Measurements from ENCODE around the gene C4orf36.
"Not testable (repeated sequence)": the region's sequence is repeated elsewhere in the genome, so short reads cannot be mapped to it uniquely, and the experiment has no call there.

C4orf36 gene

DNA sequence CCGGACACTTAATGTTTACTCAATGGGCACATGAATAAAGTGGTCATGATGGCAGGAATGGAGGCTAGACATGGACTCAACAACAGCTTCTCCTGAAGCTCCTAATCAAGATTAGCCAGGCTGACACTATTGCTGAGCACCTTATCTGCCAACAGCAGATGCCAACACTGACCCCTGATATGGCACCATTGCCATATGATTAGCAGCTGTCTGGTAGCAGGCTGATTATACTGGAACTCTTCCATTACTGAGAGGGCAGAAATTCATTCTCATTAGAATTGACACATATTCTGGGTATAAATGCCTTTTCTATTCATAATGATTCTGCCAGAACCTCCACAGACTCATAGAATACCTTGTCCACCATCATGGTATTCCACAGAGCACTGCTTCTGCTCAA lies 24.2 kb upstream of the C4orf36 start:
- FAIRE-seq, result no peak

DNA sequence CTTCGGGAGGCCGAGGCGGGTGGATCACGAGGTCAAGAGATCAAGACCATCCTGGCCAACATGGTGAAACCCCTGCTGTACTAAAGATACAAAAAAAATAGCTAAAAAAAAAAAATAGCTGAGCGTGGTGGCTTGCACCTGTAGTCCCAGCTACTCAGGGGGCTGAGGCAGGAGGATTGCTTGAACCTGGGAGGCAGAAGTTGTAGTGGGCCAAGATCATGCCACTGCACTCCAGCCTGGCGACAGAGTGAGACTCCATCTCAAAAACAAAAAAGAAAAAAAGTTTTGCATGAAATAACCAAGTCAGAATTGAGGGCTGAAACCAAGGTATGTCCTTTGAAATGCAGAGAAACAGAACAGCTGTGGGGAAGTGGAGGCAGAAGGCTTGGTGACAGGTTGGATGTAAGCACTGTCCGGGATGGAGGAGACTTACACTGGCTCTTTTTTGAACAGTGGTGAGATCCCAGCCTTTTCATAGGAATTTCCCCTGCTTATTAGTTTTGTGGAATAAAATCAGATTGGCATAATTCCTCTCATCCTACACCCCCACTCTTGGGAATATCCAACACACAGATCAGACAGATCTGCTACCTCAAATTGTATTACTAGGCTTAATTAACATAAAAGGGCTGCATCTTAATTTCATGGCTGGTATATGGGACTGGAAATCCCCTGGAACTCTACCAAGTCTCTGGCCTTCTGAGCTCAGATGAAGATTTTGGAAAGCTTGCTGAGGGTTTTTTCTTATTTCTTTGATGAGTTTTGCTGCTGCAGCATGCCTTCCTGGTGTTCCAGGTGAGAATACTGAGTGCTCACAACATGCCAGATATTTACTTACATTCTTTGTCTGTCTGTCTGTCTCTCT lies 18.8 kb upstream of the C4orf36 start:
- no peak for FAIRE-seq

DNA sequence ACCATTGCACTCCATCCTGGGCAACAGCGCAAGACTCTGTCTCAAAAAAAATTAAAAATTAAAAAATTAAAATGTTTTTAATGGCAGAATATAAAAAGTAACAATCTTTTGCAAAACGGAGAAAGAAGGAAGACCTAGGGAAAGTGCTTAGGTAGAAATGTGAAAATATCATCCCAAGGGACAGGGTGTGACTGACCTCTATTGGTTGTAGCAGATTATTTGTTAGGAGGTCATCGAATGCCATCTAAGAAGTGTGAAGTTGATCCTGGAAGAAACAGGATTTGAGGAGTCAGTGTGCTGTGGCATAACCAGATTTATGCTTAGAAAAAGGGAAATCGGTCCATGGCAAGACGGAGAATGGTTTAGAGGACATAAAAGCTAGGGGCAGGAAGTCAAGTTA lies 18.1 kb upstream of the C4orf36 start:
- no peak for FAIRE-seq

DNA sequence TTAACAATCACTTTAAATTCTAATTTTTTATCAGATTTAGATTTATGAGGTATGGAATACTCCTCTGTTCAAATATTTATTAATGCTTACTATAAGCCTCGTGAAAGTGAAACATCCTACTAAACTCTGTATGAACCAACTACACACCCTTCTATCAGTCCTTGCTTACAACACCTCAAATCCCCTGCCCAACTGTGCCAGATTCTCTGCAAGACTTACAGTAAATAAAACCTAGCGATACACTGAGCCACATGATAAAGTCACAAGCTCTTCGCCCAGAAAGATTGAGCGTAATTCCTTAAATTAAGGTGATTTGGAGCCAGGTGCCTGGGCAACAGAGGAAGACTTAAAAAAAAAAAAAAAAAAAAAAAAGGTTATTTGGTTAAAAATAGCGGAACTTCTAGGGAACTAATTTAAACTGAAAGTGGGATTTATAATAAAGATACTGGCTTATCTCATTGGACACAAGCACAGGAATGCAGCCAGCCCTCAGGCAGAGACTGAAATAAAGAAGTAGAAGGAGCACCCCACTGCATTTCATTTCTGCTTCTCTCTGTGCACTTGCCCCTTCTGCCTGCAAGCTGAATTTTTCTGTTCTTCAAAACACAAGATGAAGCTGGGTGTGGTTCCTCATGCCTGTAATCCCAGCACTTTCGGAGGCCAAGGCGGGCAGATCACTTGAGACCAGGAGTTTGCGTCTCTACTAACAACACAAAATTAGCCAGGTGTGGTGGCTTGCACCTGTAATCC lies 17.5 kb upstream of the C4orf36 start:
- no peak for FAIRE-seq

DNA sequence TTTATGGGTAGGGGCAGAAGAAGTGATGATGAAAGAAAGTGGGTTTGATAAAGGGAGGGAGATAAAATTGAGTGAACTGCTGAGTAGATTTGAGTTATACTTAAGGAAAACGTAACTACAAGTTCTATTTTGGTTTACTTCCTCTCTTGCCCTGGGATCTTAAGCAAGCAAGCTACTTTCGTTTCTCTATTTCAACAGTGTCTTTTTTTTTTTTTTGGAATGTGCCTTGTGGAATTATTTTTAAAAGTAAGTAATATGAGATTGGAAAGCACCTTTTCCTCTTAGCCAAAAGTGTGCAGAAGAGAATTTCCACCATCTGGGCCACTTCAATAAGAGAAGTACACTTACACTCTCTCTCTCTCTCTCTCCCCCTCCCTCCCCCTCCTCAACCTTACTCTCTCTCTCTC lies 16.0 kb upstream of the C4orf36 start:
- no peak for FAIRE-seq

DNA sequence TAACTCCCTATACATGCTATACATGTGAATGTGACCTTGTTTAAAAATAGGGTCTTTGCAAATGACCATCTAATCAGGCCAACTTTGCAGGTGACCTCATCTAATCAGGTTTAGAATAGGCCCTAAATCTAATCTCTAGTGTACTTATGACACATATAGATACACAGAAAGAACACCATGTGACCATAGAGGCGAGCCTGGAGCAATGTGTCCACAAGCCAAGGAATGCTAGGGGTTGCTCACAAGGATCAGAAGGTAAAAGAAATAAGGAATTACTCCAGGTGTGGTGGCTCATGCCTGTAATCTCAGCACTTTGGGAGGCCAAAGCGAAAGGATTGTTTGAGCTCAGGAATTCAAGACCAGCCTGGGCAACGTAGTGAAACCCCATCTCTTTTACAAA lies 9.6 kb upstream of the C4orf36 start:
- no peak for FAIRE-seq

DNA sequence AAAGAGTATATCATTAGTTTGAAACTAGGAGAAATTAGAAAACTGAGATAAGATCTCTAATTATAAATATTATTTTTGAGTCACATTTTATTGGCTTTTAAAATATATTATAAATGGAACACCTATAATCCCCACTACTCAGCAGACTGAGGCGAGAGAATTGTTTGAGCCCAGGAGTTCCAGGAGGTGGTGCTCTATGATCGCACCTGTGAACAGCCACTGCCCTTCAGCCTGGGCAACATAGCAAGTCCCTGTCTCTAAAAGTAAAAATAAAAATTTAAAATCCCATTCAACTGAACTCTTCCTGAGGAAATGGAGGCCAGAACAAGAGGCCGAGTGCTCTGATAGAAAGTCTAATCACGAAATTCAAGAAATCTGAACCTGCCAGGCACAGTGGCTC lies 6.3 kb upstream of the C4orf36 start:
- no peak for FAIRE-seq

DNA sequence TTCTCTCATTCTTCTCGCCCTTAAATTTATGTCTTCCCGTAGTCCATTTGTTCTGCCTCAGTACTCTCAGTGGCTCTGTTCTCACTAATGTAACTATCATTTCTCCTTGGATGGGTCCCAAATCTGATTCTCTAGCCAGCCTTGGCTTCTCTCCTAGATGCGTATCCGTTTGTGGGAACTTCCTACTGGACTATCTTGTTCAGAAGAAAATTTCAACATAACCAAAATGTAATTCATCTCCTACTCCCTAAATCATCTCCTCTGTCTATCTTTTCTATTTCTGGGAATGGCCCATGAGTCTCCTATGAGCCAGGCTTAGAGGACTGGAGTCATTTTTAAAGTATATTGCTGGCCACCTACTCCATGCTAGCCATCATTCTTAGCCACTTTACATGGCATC lies 4.4 kb upstream of the C4orf36 start:
- FAIRE-seq, result no peak

DNA sequence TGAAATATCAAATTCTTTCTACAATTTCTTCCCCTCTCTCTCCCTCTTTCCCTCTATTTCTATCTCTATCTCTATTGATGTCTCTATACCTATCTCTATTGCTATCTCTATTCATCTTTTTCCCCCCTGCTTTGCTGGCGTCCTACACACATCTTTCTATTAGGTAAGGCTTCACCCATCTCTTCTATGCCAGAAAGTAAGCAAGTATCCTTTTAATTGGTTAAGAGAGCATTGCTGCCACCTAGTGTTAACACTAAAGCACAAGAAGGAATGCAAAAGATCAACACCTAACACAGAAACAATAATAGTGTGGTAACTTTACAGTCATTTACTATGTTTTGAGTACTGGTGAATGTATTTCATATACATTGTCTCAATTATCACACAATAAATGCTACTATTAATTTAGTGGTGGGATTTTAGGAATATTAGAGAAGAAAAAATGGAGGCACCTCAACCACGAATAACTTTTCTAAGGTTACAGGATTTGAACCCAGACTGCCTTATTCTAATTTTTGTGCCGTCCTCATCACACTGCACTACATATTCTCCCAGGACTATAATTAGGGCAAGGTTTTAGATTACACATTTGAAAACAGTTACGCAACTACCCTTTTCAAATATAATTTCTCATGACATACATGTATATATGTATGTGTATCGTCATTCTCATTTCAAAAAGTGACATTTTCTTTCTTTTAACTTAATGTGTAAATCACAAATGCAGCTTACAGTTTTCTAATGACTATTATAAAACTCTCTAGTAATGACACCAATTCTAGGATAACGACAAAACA lies 3.7 kb upstream of the C4orf36 start:
- FAIRE-seq, result peak; percentile 5

DNA sequence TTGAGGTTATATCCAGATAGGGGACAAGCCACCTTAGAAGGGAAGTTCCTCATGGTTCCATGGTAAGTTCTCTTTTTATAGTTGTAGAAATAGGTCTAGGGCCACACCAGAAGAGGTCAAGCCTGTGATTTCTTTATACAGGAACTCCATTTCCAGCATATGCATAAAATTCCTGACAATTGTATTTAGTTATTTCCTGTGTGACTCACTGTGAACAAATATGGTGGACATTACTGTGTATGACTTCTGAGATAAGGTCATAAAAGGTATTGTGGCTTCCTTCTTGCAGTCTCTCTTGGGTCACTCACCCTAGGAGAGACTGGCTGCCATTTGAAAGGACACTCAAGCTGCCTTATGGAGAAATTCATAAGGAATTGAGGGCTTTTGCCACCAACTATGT lies 2.2 kb upstream of the C4orf36 start:
- FAIRE-seq, result no peak

DNA sequence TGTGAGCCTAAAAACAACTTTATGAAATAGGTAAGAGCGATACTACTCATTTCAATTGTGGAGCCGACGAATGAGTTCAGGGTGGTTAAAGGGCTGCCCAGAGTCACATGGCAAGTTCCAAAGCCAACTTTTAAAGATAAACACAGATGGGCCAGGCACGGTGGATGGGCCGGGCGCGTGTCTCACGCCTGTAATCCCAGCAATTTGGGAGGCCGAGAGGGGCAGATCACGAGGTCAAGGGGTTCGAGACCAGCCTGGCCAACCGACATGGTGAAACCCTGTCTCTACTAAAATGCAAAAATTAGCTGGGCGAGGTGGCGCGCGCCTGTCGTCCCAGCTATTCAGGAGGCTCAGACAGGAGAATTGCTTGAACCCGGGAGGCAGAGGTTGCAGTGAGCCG lies 914 bp upstream of the C4orf36 start:
- no peak for FAIRE-seq

DNA sequence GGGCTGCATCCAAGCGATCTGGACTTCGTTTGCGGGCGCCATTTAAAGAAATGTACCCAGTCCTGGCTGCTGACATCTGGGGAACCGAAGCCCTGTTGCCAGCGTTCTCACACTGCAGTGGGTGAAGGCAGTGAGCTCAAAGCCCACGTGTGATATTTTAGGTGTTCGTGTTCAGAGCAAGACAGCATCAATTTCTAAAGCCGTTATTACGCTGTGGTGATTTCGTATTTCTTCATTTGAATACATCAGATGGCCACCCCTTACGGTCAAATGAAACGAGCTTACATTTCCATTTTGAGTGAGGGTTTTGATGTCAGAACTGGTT lies 376 bp upstream of the C4orf36 start:
- no peak for FAIRE-seq

DNA sequence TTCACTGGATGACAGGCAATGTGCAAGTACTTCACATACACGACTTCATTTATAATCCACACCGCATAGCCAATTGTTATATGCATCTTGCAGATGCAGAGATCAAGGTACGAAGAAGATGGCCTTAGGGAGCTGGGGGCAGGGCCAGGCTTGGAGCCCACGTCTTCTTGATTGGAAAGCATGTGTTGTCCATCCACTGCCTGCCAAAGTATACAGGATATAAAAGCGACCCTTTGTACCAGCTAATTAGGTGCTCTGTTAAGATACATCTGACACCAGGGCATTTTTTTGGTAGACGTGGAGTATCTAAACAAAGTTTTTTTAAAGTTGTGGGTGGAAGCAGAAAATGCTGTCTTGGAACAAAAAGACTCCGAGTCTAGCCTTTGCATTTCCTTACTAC lies 1.4 kb downstream of the C4orf36 start:
- FAIRE-seq, result no peak

DNA sequence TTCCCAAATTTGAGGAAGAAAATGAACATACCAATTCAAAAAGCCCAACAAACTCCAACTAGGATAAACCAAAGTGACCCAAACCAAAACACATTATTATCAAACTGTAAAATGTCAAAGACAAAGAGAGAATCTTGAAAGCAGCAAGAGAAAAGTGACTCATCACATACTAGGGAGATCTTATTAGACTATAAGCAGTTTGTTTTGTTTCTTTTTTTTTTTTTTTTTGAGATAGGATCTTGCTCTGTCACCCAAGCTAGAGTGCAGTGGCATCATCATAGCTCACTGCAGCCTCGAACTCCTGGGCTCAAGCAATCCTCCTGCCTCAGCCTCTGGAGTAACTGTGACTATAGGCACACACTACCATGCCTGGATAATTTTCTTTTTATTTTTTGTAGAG lies 12.6 kb downstream of the C4orf36 start:
- FAIRE-seq, result no peak

DNA sequence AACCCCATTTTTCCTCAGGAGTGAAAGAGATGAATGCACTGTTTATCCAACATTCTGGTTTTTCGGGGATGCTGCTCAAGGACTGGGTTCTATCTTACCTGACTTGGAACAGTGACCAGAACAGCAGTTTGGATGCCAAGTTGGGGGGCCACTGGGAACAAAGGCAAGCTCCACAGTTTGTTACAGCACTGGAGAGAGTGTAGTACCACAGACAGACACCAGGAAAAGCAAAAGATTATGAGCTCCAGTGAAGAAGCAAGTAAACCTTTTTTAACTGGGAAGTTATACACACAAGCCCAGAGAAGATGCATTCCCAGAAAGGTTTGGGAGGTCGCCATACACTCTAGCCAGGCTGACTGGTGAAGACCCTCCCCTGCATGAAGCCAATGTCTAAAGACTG lies 13.6 kb downstream of the C4orf36 start:
- FAIRE-seq, result no peak

DNA sequence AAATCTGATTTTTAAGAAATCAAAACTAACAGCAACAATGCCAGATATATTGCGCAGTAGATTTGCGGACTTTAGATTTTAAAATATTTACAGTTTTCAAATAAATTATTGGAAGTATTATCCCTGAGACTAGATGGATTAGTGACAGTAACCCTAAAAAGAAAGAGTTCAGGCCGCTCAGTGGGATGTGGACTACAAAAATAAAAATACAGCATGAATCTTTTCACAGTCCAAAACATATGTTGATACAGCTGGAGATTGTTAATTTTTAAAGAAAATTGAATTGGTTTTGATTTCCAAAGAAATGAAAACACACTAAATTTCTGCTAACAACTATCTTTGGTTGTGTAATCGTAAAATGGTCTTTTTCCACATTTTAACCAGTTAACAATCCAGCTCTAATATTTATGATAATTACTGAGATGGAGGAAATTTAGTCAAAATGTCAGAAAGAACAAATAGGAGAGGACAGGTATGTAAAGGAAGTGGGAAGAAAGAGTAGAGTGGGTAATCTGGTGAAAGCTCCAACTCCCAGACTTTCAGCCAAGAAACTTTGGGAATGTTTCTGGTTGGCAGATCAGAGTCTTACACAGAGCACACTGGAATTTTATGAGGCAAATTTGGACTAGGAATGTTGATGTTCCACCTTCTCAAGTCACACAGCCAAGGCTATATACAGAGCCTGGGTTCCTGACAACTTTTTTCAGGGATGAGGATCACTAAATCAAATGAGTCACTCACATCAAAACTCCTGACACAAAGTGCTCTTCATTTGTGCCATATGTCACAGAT lies 15.1 kb downstream of the C4orf36 start:
- FAIRE-seq, result no peak

DNA sequence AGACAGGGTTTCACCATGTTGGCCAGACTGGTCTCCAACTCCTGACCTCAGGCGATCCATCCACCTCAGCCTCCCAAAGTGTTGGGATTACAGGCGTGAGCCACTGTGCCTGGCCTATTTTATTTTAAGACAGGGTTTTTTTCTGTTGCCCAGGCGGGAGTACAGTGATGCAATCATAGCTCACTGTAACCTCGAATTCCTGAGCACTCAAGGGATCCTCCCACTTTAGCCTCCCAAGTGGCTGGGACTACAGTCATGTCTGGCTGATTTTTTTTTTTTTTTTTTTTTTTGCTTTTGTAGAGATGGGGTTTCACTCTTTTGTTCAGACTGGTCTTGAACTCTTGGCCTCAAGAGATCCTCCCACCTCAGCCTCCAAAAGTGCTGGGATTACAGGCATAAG lies 16.8 kb downstream of the C4orf36 start:
- not testable (repeated sequence) for FAIRE-seq

DNA sequence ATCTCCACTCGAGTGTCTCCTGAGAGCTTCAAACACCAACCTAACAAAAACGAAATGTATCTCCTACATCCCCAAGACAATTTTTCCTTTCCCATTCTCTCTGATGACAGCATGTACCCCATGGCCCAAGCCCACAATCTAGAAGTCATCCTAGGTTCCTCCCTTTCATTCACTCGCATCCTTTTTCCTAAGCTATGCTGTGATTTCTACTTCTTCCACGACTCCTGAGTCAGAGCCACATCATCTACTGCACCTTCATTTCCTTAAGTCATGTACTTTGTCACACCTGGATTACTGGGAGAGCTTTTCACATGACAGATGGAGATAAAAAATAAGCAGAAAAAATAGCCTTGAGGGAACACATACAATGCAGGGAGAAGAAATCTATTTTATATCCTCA lies 20.1 kb downstream of the C4orf36 start:
- FAIRE-seq, result no peak

DNA sequence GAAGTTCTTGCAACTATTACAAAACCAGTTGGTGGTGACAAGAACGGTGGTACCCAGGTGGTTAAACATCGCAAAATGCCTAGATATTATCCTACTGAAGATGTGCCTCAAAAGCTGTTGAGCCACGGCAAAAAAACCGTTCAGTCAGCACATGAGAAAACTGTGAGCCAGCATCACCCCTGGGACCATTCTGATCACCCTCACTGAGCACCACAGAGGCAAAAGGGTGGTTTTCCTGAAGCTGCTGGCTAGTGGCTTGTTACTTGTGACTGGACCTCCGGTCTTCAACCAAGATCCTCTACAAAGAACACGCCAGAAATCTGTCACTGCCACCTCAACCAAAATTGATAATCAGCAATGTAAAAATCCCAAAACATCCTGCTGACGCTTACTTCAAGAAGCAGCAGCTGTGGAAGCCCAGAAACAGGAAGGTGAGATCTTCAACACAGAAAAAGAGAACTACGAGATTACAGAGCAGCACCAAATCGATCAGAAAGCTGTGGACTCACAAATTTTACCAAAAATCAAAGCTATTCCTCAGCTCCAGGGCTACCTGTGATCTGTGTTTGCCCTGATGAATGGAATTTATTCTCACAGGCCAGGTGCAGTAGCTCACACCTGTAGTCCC lies 21.7 kb downstream of the C4orf36 start:
- FAIRE-seq, result no peak

DNA sequence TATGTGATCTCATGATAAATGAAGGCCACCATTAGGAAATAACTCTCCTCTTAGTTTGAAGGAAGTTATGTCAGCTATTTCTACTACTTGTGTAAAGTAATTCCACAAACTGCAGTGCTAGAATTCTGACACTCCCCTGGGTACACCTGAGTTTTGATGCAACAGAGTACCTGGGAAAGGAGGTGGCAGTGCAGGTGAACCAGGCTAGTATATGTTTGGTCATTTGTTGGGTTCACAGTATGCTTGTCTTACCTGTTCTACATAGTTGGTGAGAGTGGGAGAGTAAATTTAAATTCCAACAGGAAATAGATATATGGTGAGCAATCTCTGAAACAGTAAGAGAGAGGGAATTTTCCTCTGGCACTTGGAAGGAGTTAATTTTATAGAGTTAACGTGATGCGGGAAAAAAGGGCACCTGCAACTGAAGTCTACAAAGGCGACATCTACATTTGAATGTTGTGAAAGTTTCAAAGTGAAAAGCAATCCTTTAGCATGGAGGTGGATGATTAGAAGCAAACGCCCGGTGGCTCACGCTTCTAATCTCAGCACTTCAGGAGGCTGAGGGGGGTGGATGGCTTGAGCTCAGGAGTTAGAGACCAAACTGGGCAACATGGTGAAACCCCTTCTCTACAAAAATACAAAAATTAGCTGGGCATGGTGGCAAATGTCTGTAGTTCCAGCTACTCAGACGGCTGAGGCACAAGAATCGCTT lies 34.7 kb downstream of the C4orf36 start:
- no peak for FAIRE-seq

DNA sequence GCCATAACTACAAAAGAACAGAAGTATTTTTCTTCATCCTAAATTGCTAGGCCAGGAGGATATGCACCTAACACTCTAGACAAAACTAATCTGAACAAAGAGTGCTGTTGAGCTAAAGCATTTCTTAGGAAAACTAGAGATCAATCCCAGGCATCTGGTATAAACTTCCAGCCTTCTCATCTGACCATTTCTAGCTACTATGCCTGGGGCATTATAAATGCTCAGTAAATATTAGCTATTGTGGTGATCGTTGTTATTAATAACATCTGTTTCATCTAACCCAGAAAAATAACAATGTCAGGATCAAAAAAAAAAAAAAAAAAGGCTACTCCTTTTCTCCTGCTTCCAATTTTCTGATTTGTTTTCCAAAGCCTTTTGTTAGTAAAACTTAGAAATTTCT lies 35.3 kb downstream of the C4orf36 start:
- no peak for FAIRE-seq

DNA sequence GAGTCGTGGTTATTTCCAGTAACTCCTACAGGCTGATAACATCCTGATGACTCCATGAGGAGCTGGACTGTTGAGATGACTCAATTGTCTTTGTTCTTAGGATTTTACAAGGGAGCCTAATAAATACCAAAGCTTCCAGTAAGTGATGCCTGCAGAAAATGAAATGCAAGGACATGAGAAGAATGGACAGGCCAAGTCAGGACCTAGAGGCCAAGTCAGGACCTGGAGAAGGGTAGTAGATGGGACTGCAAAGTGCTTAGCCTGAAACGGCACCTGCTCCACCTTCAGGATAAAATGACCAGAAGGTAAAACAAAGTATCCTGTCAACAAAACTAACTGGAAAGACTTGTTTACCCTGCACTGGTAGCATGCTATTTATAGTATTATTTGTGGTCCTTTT lies 36.6 kb downstream of the C4orf36 start:
- no peak for FAIRE-seq

Measured in colon (tissue), 2 donors.